Suprapubic skin (tissue), 4 donors: ENCODE measurements around the gene MYL10. TPM values are rescaled to one million over a fixed set of nuclear protein-coding genes. Genes with fewer than 3 reads are reported as not detected.

Experiments used
- DNase-seq, 2 donors: peaks; one replicate each; pipeline ENCODE4 v3.0.0-alpha.2; 2019; ENCODE audit warnings: low spot score in 2 of 2
- H3K27ac ChIP-seq: fragments of 200-600 bp; sonication (generic); one replicate; pipeline ENCODE4 v1.5.1; 2019
- H3K27me3 ChIP-seq: fragments of 200-600 bp; sonication (generic); one replicate; pipeline ENCODE4 v1.5.1; 2019
- H3K36me3 ChIP-seq: fragments of 200-600 bp; sonication (generic); one replicate; pipeline ENCODE4 v1.5.1; 2019
- H3K4me1 ChIP-seq: fragments of 200-600 bp; sonication (generic); one replicate; pipeline ENCODE4 v1.5.1; 2019
- H3K4me3 ChIP-seq: fragments of 200-600 bp; sonication (generic); one replicate; pipeline ENCODE4 v1.5.1; 2019; ENCODE audit warnings: mild to moderate bottlenecking
- H3K9me3 ChIP-seq: fragments of 200-600 bp; sonication (generic); one replicate; pipeline ENCODE4 v1.5.1; 2019
- CTCF ChIP-seq, 2 donors: fragments of 200-600 bp in 1 of 2; fragments of 450-650 bp in 1 of 2; sonication (generic) in 1 of 2; IDR thresholded peaks; one replicate each; pipeline ENCODE4 v1.5.1; 2016 to 2019; ENCODE audit warnings: antibody characterized with exemption in 2 of 2, mild to moderate bottlenecking in 1 of 2, moderate library complexity in 1 of 2
- EP300 ChIP-seq: sonication (generic); formaldehyde crosslinking; IDR thresholded peaks from one replicate; pipeline ENCODE4 v1.6.1; 2017; ENCODE audit warnings: antibody characterized with exemption
- POLR2A ChIP-seq, 2 donors: fragments of 450-650 bp; IDR thresholded peaks; one replicate each; pipeline ENCODE4 v1.6.1; 2017; ENCODE audit warnings: antibody characterized with exemption in 2 of 2, mild to moderate bottlenecking in 2 of 2, moderate library complexity in 2 of 2
- POLR2AphosphoS5 ChIP-seq, 3 donors: sonication (generic); formaldehyde crosslinking; IDR thresholded peaks; one replicate each; pipeline ENCODE4 v1.6.1; 2017; ENCODE audit warnings: antibody characterized with exemption in 3 of 3
- WGBS: methylation state at CpG from one replicate; pipeline ENCODE4 v1.1.5; 2018; 5-methylcytosine and 5-hydroxymethylcytosine counted together
- total RNA-seq, 4 donors: library from RNA; depleted of rRNA; stranded (reverse); fragments of >200 nt; gene quantifications; one replicate each; pipeline ENCODE4 v1.1.0, GENCODE V29; 2016

MYL10 gene
- total RNA-seq, 4 donors from 2014 or later: not detected

- H3K36me3 ChIP-seq: no peaks in the 10 kb centered on the region
- 92% methylated on average over 6 of the region's 10 CpGs for WGBS
- no peak overlapping the region for H3K4me3 ChIP-seq
- H3K9me3 ChIP-seq: no peaks in the 10 kb centered on the region
- no peak overlapping the region for H3K27ac ChIP-seq
- TF ChIP-seq POLR2AphosphoS5 (IDR thresholded peaks at IDR 0.05) (no peak), POLR2A (IDR thresholded peaks at IDR 0.05) (no peak), CTCF (IDR thresholded peaks at IDR 0.05) (no peak), EP300 (no peak)
- H3K27me3 ChIP-seq: peaks cover 54% of the 10 kb centered on the region
- no peaks in the 10 kb centered on the region for H3K4me1 ChIP-seq
- no peak for DNase-seq
Observed at GRCh38 chr7:101620991-101621390, 8.1 kb downstream of the MYL10 start.

- TF ChIP-seq POLR2A (IDR thresholded peaks at IDR 0.05): no peak
- TF ChIP-seq CTCF (IDR thresholded peaks at IDR 0.05): no peak
- TF ChIP-seq POLR2AphosphoS5 (IDR thresholded peaks at IDR 0.05): no peak
- TF ChIP-seq EP300: no peak
- peaks cover under 1% of the 10 kb centered on the region for H3K4me1 ChIP-seq
- H3K4me3 ChIP-seq: no peak overlapping the region
- peaks cover 53% of the 10 kb centered on the region for H3K27me3 ChIP-seq
- no peaks in the 10 kb centered on the region for H3K9me3 ChIP-seq
- 95% methylated on average over 4 of the region's 4 CpGs for WGBS
- H3K27ac ChIP-seq: no peak overlapping the region
- H3K36me3 ChIP-seq: no peaks in the 10 kb centered on the region
- no peak for DNase-seq
Observed at GRCh38 chr7:101620395-101620794, 8.7 kb downstream of the MYL10 start.

- H3K36me3 ChIP-seq: no peaks in the 10 kb centered on the region
- 56% methylated on average over 6 of the region's 8 CpGs for WGBS
- peaks cover 6% of the 10 kb centered on the region for H3K4me1 ChIP-seq
- H3K4me3 ChIP-seq: no peak overlapping the region
- no peak overlapping the region for H3K27ac ChIP-seq
- peaks cover 53% of the 10 kb centered on the region for H3K27me3 ChIP-seq
- TF ChIP-seq POLR2A (IDR thresholded peaks at IDR 0.05): no peak
- no peak for DNase-seq
- H3K9me3 ChIP-seq: no peaks in the 10 kb centered on the region
Observed at GRCh38 chr7:101618916-101619315, 10.2 kb downstream of the MYL10 start.

- H3K27me3 ChIP-seq: peaks cover 55% of the 10 kb centered on the region
- H3K9me3 ChIP-seq: no peaks in the 10 kb centered on the region
- no peak overlapping the region for H3K27ac ChIP-seq
- no peaks in the 10 kb centered on the region for H3K36me3 ChIP-seq
- TF ChIP-seq POLR2A (IDR thresholded peaks at IDR 0.05) (no peak), POLR2AphosphoS5 (IDR thresholded peaks at IDR 0.05) (no peak), EP300 (no peak), CTCF (IDR thresholded peaks at IDR 0.05) (no peak)
- peaks cover 6% of the 10 kb centered on the region for H3K4me1 ChIP-seq
- WGBS: 61% methylated on average over 11 of the region's 20 CpGs
- no peak for DNase-seq
- H3K4me3 ChIP-seq: no peak overlapping the region
Observed at GRCh38 chr7:101618207-101618839, 10.8 kb downstream of the MYL10 start.

GRCh38 chr7:101617451-101618206 is 11.5 kb downstream of the MYL10 start:
- H3K27ac ChIP-seq: no peak overlapping the region
- H3K4me1 ChIP-seq: peaks cover 6% of the 10 kb centered on the region
- peaks cover 53% of the 10 kb centered on the region for H3K27me3 ChIP-seq
- H3K36me3 ChIP-seq: no peaks in the 10 kb centered on the region
- no peak overlapping the region for H3K4me3 ChIP-seq
- DNase-seq: no peak
- WGBS: 87% methylated on average over 3 of the region's 4 CpGs
- no peaks in the 10 kb centered on the region for H3K9me3 ChIP-seq
- no peak for TF ChIP-seq EP300
- TF ChIP-seq POLR2A (IDR thresholded peaks at IDR 0.05): no peak
- TF ChIP-seq POLR2AphosphoS5 (IDR thresholded peaks at IDR 0.05): no peak

- no peaks in the 10 kb centered on the region for H3K9me3 ChIP-seq
- WGBS: 79% methylated on average over 8 of the region's 8 CpGs
- peaks cover 6% of the 10 kb centered on the region for H3K4me1 ChIP-seq
- TF ChIP-seq CTCF (IDR thresholded peaks at IDR 0.05): no peak
- TF ChIP-seq POLR2AphosphoS5 (IDR thresholded peaks at IDR 0.05): no peak
- no peak for TF ChIP-seq EP300
- no peak for TF ChIP-seq POLR2A (IDR thresholded peaks at IDR 0.05)
- peaks cover 55% of the 10 kb centered on the region for H3K27me3 ChIP-seq
- DNase-seq: no peak
- no peaks in the 10 kb centered on the region for H3K36me3 ChIP-seq
- H3K27ac ChIP-seq: no peak overlapping the region
- H3K4me3 ChIP-seq: no peak overlapping the region
Observed at GRCh38 chr7:101615446-101615845, 13.7 kb downstream of the MYL10 start.
